NCI-H69 (cell line): ENCODE data around the gene PAK2.
"Not testable (repeated sequence)": the region's sequence is repeated elsewhere in the genome, so short reads cannot be mapped to it uniquely, and the experiment has no call there.

Source experiments
- DNase-seq: peaks from one replicate; lab custom pipeline; 2025; lab: John Stamatoyannopoulos, UW

The PAK2 gene

GRCh38 chr3:196736670-196737374 lies 2.8 kb upstream of the PAK2 start:
- no peak for DNase-seq

GRCh38 chr3:196737655-196738054 lies 2.0 kb upstream of the PAK2 start:
- no peak for DNase-seq

GRCh38 chr3:196740481-196741248 lies 1.0 kb downstream of the PAK2 start:
- peak; percentile 78 for DNase-seq

GRCh38 chr3:196741249-196741889 lies 1.7 kb downstream of the PAK2 start:
- no peak for DNase-seq

- not testable (repeated sequence) for DNase-seq
Observed at GRCh38 chr3:196743569-196743968, 3.9 kb downstream of the PAK2 start.

GRCh38 chr3:196749125-196749524 lies 9.5 kb downstream of the PAK2 start:
- no peak for DNase-seq

GRCh38 chr3:196753201-196753600 lies 13.5 kb downstream of the PAK2 start:
- no peak for DNase-seq

GRCh38 chr3:196754091-196754981 lies 14.7 kb downstream of the PAK2 start:
- no peak for DNase-seq

- no peak for DNase-seq
Observed at GRCh38 chr3:196756732-196757131, 17.1 kb downstream of the PAK2 start.

GRCh38 chr3:196757876-196758739 lies 18.5 kb downstream of the PAK2 start:
- no peak for DNase-seq

- DNase-seq, result no peak
Observed at GRCh38 chr3:196763179-196763578, 23.5 kb downstream of the PAK2 start.

GRCh38 chr3:196765454-196765853 lies 25.8 kb downstream of the PAK2 start:
- no peak for DNase-seq

- no peak for DNase-seq
Observed at GRCh38 chr3:196771067-196771466, 31.4 kb downstream of the PAK2 start.

GRCh38 chr3:196772102-196772501 lies 32.4 kb downstream of the PAK2 start:
- peak; percentile 60 for DNase-seq

- DNase-seq, result no peak
Observed at GRCh38 chr3:196772897-196773296, 33.2 kb downstream of the PAK2 start.

GRCh38 chr3:196774191-196774820 lies 34.6 kb downstream of the PAK2 start:
- no peak for DNase-seq

GRCh38 chr3:196774848-196775422 lies 35.3 kb downstream of the PAK2 start:
- no peak for DNase-seq

GRCh38 chr3:196775938-196776337 lies 36.3 kb downstream of the PAK2 start:
- DNase-seq, result no peak

GRCh38 chr3:196777836-196778235 lies 38.2 kb downstream of the PAK2 start:
- DNase-seq, result no peak

- DNase-seq, result no peak
Observed at GRCh38 chr3:196778755-196779154, 39.1 kb downstream of the PAK2 start.
